ENCODE results near the gene PSMA3. TPM values are rescaled to one million over a fixed set of nuclear protein-coding genes. Genes with fewer than 3 reads are reported as not detected.

PSMA3 gene
- total and polyA plus RNA-seq, 10 of the 15 experiments (the other 5 are each of a cell fraction or from before 2014, with no cell fraction given) = 142 to 936 (median 400) TPM

DNA sequence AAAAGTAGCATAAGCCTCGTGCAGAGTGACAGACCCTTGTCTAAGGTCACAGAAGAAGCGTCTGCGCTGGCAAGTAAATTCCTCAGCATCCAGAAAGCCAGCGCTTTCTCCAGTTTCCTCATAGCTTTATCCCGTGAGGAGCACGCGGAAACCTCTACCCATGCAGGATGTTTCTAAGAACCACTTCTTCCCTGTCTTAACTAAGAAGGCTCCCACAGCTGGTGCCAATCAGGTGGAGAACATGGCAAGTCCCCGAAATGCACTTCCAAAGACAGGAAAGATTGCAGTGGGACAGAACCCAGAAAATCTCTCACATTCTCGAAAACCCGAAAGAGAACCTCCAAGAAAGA is 52.7 kb downstream of the PSMA3 start:
- Histone ChIP-seq H2AFZ (ENCODE audit: control insufficient read depth, low read depth, low read length) (no peak overlapping the region), H4K20me1 (ENCODE audit: control insufficient read depth, insufficient read depth) (peaks cover 2% of the 10 kb centered on the region; the same call in 1 of the 2 replicates), H3K4me3 (peak overlapping the region; percentile 92), H3K4me2 (ENCODE audit: control insufficient read depth, insufficient read depth) (peak overlapping the region; percentile 79), H3K79me2 (ENCODE audit: control insufficient read depth, insufficient read depth, low read length) (peaks cover 79% of the 10 kb centered on the region), H3K27me3 (replicated peaks in 1 of 2; ENCODE audit: control insufficient read depth in 2 of 2, insufficient read depth in 2 of 2, low read length in 1 of 2) (no peaks in the 10 kb centered on the region), H3K36me3 (ENCODE audit: control insufficient read depth in 2 of 2, insufficient read depth in 2 of 2, low read length in 1 of 2) (peaks cover 2 to 16% of the 10 kb centered on the region in 2 experiments; a peak in 3 of 4 replicates), H3K27ac (ENCODE audit: control insufficient read depth, insufficient read depth) (peak overlapping the region; percentile 97), H3K9ac (ENCODE audit: control insufficient read depth, insufficient read depth, low read length) (peak overlapping the region; percentile 97), H3K9me3 (replicated peaks; ENCODE audit: control insufficient read depth, insufficient read depth, low read length) (no peaks in the 10 kb centered on the region; the same call in 1 of the 3 replicates), H3K4me1 (ENCODE audit: control insufficient read depth, insufficient read depth, low read length) (0 out of 2 replicates have a peak, but pooled peaks cover 3% of the 10 kb centered on the region)
- 0% methylated on average over 8 of the region's 10 CpGs for WGBS (ENCODE audit: insufficient coverage, insufficient replicate concordance, low lambda C conversion rate, missing lambda C conversion rate)
- peak; percentile 35 for FAIRE-seq
- POLR2A ChIA-PET = interaction anchor here (0.6 to 3.5 kb wide), 9 partner anchors 10 to 129 kb away, joined by 3 to 20 read pairs (median 8); partner anchors contain the start of genes KIAA0586, PSMA3 and TIMM9
- CTCF ChIA-PET = interaction anchor here (0.5 to 1.8 kb wide), 3 partner anchors 9 to 1969 kb away, joined by 3 to 7 read pairs (median 4); no protein-coding TSS in a partner anchor
- ATAC-seq = peak; percentile 1
- RAD21 ChIA-PET (ENCODE audit: unreplicated experiment) = interaction anchor here (1.0 to 2.7 kb wide), 5 partner anchors 8 to 130 kb away, joined by 4 to 17 read pairs (median 5); partner anchors contain the start of genes KIAA0586, PSMA3 and TIMM9
- TF ChIP-seq, protein P1, sequence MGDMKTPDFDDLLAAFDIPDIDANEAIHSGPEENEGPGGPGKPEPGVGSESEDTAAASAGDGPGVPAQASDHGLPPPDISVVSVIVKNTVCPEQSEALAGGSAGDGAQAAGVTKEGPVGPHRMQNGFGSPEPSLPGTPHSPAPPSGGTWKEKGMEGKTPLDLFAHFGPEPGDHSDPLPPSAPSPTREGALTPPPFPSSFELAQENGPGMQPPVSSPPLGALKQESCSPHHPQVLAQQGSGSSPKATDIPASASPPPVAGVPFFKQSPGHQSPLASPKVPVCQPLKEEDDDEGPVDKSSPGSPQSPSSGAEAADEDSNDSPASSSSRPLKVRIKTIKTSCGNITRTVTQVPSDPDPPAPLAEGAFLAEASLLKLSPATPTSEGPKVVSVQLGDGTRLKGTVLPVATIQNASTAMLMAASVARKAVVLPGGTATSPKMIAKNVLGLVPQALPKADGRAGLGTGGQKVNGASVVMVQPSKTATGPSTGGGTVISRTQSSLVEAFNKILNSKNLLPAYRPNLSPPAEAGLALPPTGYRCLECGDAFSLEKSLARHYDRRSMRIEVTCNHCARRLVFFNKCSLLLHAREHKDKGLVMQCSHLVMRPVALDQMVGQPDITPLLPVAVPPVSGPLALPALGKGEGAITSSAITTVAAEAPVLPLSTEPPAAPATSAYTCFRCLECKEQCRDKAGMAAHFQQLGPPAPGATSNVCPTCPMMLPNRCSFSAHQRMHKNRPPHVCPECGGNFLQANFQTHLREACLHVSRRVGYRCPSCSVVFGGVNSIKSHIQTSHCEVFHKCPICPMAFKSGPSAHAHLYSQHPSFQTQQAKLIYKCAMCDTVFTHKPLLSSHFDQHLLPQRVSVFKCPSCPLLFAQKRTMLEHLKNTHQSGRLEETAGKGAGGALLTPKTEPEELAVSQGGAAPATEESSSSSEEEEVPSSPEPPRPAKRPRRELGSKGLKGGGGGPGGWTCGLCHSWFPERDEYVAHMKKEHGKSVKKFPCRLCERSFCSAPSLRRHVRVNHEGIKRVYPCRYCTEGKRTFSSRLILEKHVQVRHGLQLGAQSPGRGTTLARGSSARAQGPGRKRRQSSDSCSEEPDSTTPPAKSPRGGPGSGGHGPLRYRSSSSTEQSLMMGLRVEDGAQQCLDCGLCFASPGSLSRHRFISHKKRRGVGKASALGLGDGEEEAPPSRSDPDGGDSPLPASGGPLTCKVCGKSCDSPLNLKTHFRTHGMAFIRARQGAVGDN (IDR thresholded peaks at IDR 0.05) = 0 out of 2 replicates have a peak, but pooled peaks have one; percentile 21
- TF ChIP-seq, protein P2, sequence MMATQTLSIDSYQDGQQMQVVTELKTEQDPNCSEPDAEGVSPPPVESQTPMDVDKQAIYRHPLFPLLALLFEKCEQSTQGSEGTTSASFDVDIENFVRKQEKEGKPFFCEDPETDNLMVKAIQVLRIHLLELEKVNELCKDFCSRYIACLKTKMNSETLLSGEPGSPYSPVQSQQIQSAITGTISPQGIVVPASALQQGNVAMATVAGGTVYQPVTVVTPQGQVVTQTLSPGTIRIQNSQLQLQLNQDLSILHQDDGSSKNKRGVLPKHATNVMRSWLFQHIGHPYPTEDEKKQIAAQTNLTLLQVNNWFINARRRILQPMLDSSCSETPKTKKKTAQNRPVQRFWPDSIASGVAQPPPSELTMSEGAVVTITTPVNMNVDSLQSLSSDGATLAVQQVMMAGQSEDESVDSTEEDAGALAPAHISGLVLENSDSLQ (IDR thresholded peaks at IDR 0.05) = peak; percentile 31; the same call in 1 of the 2 replicates
- TF ChIP-seq ZNF384 (IDR thresholded peaks at IDR 0.05; ENCODE audit: borderline replicate concordance, low read depth, low read length) = no peak
- TSS peak; percentile 69 for BruUV-seq (replicated peaks)
- DNase-seq (ENCODE audit: low read depth, low spot score) = no peak
- intact Hi-C loops (cut with micrococcal nuclease; ENCODE audit: unreplicated experiment) = loop anchor here (2.0 kb wide), 1 partner anchor 129 kb away; the partner anchor contains the start of genes KIAA0586 and TIMM9
- SMC1A ChIA-PET (ENCODE audit: uncharacterized antibody, unreplicated experiment) = interaction anchor here (1.0 to 4.6 kb wide), 6 partner anchors 8 to 130 kb away, joined by 3 to 35 read pairs (median 8); partner anchors contain the start of genes KIAA0586, PSMA3 and TIMM9
- in situ Hi-C loops (cut with MboI) = no loop called here
